ENCODE measurements around the gene EDIL3.

DNA sequence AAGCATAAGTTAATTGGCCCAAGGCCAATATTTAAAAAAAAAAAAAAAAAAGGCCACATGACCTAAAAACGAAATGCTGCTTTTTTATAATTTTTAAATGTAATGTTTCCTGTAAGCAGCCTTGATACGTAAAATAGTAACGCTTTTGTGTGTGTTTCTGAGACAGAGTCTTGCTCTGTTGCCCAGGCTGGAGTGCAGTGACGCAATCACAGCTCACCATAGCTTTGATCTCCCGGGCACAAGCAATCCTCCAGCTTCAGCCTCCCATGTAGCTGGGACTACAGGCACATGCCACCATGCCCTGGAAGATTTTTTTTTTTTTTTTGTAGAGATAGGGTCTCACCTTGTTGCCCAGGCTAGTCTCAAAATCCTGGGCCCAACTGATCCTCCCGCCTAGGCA lies 179.9 kb downstream of the EDIL3 start:
- TF ChIP-seq, protein P1, sequence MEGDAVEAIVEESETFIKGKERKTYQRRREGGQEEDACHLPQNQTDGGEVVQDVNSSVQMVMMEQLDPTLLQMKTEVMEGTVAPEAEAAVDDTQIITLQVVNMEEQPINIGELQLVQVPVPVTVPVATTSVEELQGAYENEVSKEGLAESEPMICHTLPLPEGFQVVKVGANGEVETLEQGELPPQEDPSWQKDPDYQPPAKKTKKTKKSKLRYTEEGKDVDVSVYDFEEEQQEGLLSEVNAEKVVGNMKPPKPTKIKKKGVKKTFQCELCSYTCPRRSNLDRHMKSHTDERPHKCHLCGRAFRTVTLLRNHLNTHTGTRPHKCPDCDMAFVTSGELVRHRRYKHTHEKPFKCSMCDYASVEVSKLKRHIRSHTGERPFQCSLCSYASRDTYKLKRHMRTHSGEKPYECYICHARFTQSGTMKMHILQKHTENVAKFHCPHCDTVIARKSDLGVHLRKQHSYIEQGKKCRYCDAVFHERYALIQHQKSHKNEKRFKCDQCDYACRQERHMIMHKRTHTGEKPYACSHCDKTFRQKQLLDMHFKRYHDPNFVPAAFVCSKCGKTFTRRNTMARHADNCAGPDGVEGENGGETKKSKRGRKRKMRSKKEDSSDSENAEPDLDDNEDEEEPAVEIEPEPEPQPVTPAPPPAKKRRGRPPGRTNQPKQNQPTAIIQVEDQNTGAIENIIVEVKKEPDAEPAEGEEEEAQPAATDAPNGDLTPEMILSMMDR (conservative IDR thresholded peaks at IDR 0.05 in 1 of 2, IDR thresholded peaks at IDR 0.05 in 1 of 2; ENCODE audit: low read depth in 1 of 2, low read length in 2 of 2), result no peak
- TF ChIP-seq EZH2 (IDR thresholded peaks at IDR 0.05; ENCODE audit: low read length, missing control alignments), result no peak

Measured in fibroblast of lung (primary cell).